ENCODE results near the gene IGSF21. TPM values are rescaled to one million over a fixed set of nuclear protein-coding genes. Genes with fewer than 3 reads are reported as not detected.

IGSF21 gene
- total and polyA plus RNA-seq, 2 donors (not counting 3 experiments of a cell fraction or from before 2014, with no cell fraction given): not detected

DNA sequence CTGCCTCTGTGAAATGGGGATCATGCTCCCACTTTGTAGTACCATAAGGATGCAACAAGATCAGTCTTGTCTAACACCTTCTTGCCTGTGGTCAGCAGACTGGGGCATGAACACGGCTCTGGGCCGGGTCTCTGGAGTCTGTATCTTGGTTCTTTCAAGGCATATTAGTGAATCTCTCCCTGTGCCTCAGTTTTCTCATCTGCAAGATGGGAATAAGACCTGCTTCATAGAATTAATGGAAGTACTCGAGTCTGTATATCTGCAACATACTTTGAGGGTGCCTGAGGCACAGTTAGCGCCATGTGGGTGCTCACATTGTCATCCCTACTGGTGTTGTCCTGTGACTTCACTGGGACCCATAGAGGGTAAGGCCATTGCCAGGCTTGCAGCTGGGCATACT, 84.6 kb downstream of the IGSF21 start:
- dilution Hi-C loops (cut with MboI; ENCODE audit: extremely low pct_ligation_motif_present, low sequenced_read_pairs) (no loop called here), intact Hi-C loops (cut with micrococcal nuclease) (no loop called here)
- H3K27me3 ChIP-seq (ENCODE audit: control insufficient read depth in 2 of 2, insufficient read depth in 2 of 2, low read length in 2 of 2): no peaks in the 10 kb centered on the region
- H3K9me3 ChIP-seq (replicated peaks; ENCODE audit: control insufficient read depth, insufficient read depth, low read length): no peaks in the 10 kb centered on the region
- H3K4me1 ChIP-seq (ENCODE audit: control insufficient read depth, extremely low read depth, insufficient read depth, low read length): no peaks in the 10 kb centered on the region
- no peaks in the 10 kb centered on the region for H3K9me1 ChIP-seq (replicated peaks; ENCODE audit: control insufficient read depth, extremely low read depth, insufficient read depth, low read length)
- no TSS peak for BruUV-seq (replicated peaks)
- H3K27ac ChIP-seq (ENCODE audit: insufficient read depth, low read depth, low read length): no peak overlapping the region
- TF ChIP-seq POLR2AphosphoS5 (IDR thresholded peaks at IDR 0.05; ENCODE audit: insufficient read depth, low read depth, low read length) (no peak), MYC (IDR thresholded peaks at IDR 0.05; ENCODE audit: low read depth, low read length) (no peak), CTCF (IDR thresholded peaks at IDR 0.05; ENCODE audit: extremely low read depth in 1 of 2, insufficient read depth in 1 of 2, low read depth in 1 of 2, low read length in 2 of 2) (no peak), EZH2 (IDR thresholded peaks at IDR 0.05; ENCODE audit: borderline replicate concordance, low read depth, low read length, severe bottlenecking) (no peak), FOS (IDR thresholded peaks at IDR 0.05; ENCODE audit: borderline replicate concordance, insufficient read depth, low read length) (no peak), POLR2A (IDR thresholded peaks at IDR 0.05; ENCODE audit: low read depth, low read length) (no peak), MAX (IDR thresholded peaks at IDR 0.05; ENCODE audit: insufficient read depth, insufficient read length) (no peak), GATA2 (IDR thresholded peaks at IDR 0.05; ENCODE audit: insufficient read depth, insufficient read length, low read depth, low read length) (no peak), JUN (IDR thresholded peaks at IDR 0.05; ENCODE audit: borderline replicate concordance, insufficient read depth, insufficient read length, low read depth) (no peak)
- no peak for FAIRE-seq
- DNase-seq (ENCODE audit: low read depth, low spot score): no peak
- no peaks in the 10 kb centered on the region for H4K20me1 ChIP-seq (replicated peaks; ENCODE audit: control insufficient read depth, extremely low read depth, insufficient read depth, low read length)
- H3K4me3 ChIP-seq (replicated peaks in 1 of 3; ENCODE audit: insufficient read depth in 1 of 3, low read depth in 1 of 3, low read length in 3 of 3): no peak overlapping the region
- no peak overlapping the region for H3K9ac ChIP-seq (replicated peaks; ENCODE audit: extremely low read depth, insufficient read depth, low read length)
- ChIA-PET CTCF (no interaction called here), POLR2A (no interaction called here)
- H3K4me2 ChIP-seq (ENCODE audit: insufficient read depth, low read length): no peak overlapping the region
- H3K79me2 ChIP-seq (ENCODE audit: control insufficient read depth, insufficient read depth, low read length): no peaks in the 10 kb centered on the region
- no peaks in the 10 kb centered on the region for H3K36me3 ChIP-seq (ENCODE audit: control insufficient read depth in 2 of 2, extremely low read depth in 1 of 2, insufficient read depth in 2 of 2, low read length in 2 of 2)
- H2AFZ ChIP-seq (ENCODE audit: low read depth, low read length): no peak overlapping the region
